ENCODE measurements around the gene ZNF653.

GRCh38 chr19:11457831-11458230 is 47.8 kb downstream of the ZNF653 start:
- TF ChIP-seq GATA2 (IDR thresholded peaks at IDR 0.05; ENCODE audit: low read depth, low read length) (no peak), GATA3 (IDR thresholded peaks at IDR 0.05; ENCODE audit: low read depth, low read length) (no peak)

Measured in SH-SY5Y (cell line).